ENCODE data around the gene TIMM29.

DNA sequence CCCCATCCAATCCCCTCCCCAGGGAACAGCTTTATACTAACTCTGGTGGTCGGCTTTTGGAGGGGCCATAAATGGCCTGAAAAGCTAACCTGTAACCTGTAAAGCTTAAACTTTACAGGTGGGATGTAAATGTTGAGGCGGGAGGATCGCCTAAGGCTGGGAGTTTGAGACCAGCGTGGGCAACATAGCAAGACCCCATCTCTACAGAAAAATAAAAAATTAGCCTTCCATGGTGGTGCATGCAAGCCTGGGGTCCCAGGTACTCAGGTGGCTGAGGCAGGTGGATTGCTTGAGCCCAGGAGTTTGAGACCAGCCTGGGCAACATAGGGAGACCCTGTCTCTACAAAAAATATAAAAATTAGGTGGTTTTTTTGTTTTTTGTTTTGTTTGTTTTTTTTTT, 38.7 kb upstream of the TIMM29 start:
- TF ChIP-seq EZH2phosphoT487 (IDR thresholded peaks at IDR 0.05; ENCODE audit: insufficient read depth, low read depth) (no peak), EZH2 (IDR thresholded peaks at IDR 0.05; ENCODE audit: insufficient read depth, poor library complexity, severe bottlenecking) (no peak)

Data from GM23248 (cell line).